Heart right ventricle (tissue), 16 donors: ENCODE data around the gene UNC79. TPM values are rescaled to one million over a fixed set of nuclear protein-coding genes. Genes with fewer than 3 reads are reported as not detected.
"Not testable (repeated sequence)": the region's sequence is repeated elsewhere in the genome, so short reads cannot be mapped to it uniquely, and the experiment has no call there.

ENCODE experiments used
- ATAC-seq, 8 donors: fragments of 200-7000 bp; cut with Tn5 transposase; one replicate each; pipeline ENCODE4 v1.9.1; 2020; ENCODE audit warnings: mild to moderate bottlenecking in 8 of 8, moderate library complexity in 8 of 8, moderate number of reproducible peaks in 1 of 8
- DNase-seq, 2 donors: peaks; one replicate each; pipeline ENCODE4 v3.0.0-alpha.2; 2020
- H3K27ac ChIP-seq, 10 donors: fragments of 200-600 bp; sonication (generic) in 2 of 10; one replicate each; pipeline versions ENCODE4 v1.5.0 to v1.8.0; 2020 to 2022; ENCODE audit warnings: mild to moderate bottlenecking in 3 of 10
- H3K27me3 ChIP-seq, 7 donors: fragments of 200-600 bp; one replicate each; pipeline ENCODE4 v1.8.0; 2021 to 2022; ENCODE audit warnings: mild to moderate bottlenecking in 2 of 7
- H3K36me3 ChIP-seq, 9 donors: fragments of 200-600 bp; sonication (generic) in 1 of 9; one replicate each; pipeline versions ENCODE4 v1.5.0 to v1.8.0; 2020 to 2022; ENCODE audit warnings: mild to moderate bottlenecking in 2 of 9
- H3K4me1 ChIP-seq, 9 donors: fragments of 200-600 bp; sonication (generic) in 1 of 9; one replicate each; pipeline versions ENCODE4 v1.5.0 to v1.8.0; 2020 to 2022; ENCODE audit warnings: mild to moderate bottlenecking in 4 of 9
- H3K4me3 ChIP-seq, 10 donors: fragments of 200-600 bp; sonication (generic) in 2 of 10; one replicate each; pipeline versions ENCODE4 v1.5.0 to v1.8.0; 2020 to 2022; ENCODE audit warnings: mild to moderate bottlenecking in 7 of 10, moderate library complexity in 2 of 10
- H3K9me3 ChIP-seq, 11 donors: fragments of 200-600 bp in 10 of 11; sonication (generic) in 2 of 11; one replicate each; pipeline versions ENCODE4 v1.5.0 to v1.8.0; 2013 to 2022; ENCODE audit warnings: mild to moderate bottlenecking in 2 of 11, control low read depth in 1 of 11, moderate library complexity in 1 of 11
- WGBS, 2 donors: extraction: QIAGEN DNeasy Blood & Tissue Kit; methylation state at CpG; one replicate each; pipeline ENCODE4 v1.1.7; 2013; ENCODE audit warnings: inconsistent platforms in 1 of 2; 5-methylcytosine and 5-hydroxymethylcytosine counted together
- intact Hi-C, 10 donors: fragments of 100-400 bp; cut with DNase I; formaldehyde crosslinking; loops; one replicate each; pipeline versions ENCODE4 v1.11.1 to v1.14.2; 2022
- polyA plus RNA-seq, 2 donors: library from polyadenylated mRNA; stranded (reverse); fragments of 200-250 nt; gene quantifications; one replicate each; pipeline ENCODE4 v1.2.3, GENCODE V29; 2013
- total RNA-seq, 10 donors: library from RNA; stranded (reverse); fragmentation: NEBNext Ultra II Directional in 3 of 10; extraction: Animal tissue kit (Norgen Biotek cat#: 25700) in 3 of 10; gene quantifications; one replicate each; pipeline versions ENCODE4 v1.2.1 to v1.2.4, GENCODE V29; 2021 to 2023
- TF ChIP-seq, protein P1 (sequence below), 9 donors: fragments of 200-600 bp; sonication (generic) in 2 of 9; IDR thresholded peaks; one replicate each; pipeline versions ENCODE4 v1.5.0 to v1.8.0; 2021 to 2022; ENCODE audit warnings: antibody characterized with exemption in 9 of 9, mild to moderate bottlenecking in 5 of 9, moderate library complexity in 1 of 9
- donor health status: Arrhythmogenic right ventricular cardiomyopathy.
- donor health status: ischemic (EF 13 %, LVEDD 7.1; RV severe dilation, severe dysfunction).
- donor health status: healthy with polysubstance abuse.
- donor health status: DM: no; HTN: yes; CAD: no.
- donor health status: DM: no; HTN: no; CAD: no.
- donor health status: ischemic (EF 25% LVEDD 6.9; RV normal size, moderate dysfunction).
- donor health status: ischemic (EF 25% LVEDD 5.7; RV mildly dilated, moderate dysfunction).
- donor health status: healthy.
- donor health status: DM: yes; HTN: yes; CAD: no.
- donor health status: Ischemic cardiomyopathy.
- donor health status: ischemic (EF 35%, LVEDD 5.7; RV mildly dilated, moderate dysfunction).
- donor health status: nonischemic (EF 11% LVEDD 7.7; RV severe dilation, severe dysfunction).
- donor health status: DM: yes; HTN: yes; CAD: no.
- donor health status: PGD.
- donor health status: ischemic (EF 29% LVEDD 5.4; RV normal size, mild dysfunction).
- donor health status: nonischemic (EF 23%, LVEDD 6.1; RV moderate dilation, normal function).

Gene UNC79
- total and polyA plus RNA-seq, 12 donors = 0.01 to 0.89 (median 0.40) TPM

DNA sequence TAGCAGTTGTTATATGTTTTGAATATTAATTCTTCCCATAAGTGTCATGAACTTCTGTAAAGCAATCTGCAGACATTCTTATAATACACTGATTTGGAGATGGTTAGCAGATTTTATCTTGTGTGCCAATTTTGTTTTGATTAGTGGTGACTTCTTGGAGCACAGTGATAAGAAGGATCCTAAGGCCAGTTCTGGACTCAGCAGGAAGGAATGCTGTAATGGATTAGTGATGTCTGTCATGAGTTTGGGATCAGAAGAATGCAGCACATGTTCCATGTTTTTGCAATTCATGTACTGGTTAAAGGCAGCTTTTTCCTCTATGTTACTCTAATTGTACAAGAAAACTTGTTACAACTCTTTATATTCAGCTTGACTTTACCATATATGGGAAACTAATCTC lies 91.5 kb downstream of the UNC79 start:
- Histone ChIP-seq H3K36me3 (no peaks in the 10 kb centered on the region), H3K4me1 (peaks cover 0 to 4% (median 0%) of the 10 kb centered on the region in 9 donors), H3K27me3 (no peaks in the 10 kb centered on the region), H3K27ac (no peak overlapping the region), H3K4me3 (no peak overlapping the region), H3K9me3 (peaks cover 0 to 47% (median 20%) of the 10 kb centered on the region in 11 donors)
- intact Hi-C loops = no loop called here
- TF ChIP-seq, protein P1, sequence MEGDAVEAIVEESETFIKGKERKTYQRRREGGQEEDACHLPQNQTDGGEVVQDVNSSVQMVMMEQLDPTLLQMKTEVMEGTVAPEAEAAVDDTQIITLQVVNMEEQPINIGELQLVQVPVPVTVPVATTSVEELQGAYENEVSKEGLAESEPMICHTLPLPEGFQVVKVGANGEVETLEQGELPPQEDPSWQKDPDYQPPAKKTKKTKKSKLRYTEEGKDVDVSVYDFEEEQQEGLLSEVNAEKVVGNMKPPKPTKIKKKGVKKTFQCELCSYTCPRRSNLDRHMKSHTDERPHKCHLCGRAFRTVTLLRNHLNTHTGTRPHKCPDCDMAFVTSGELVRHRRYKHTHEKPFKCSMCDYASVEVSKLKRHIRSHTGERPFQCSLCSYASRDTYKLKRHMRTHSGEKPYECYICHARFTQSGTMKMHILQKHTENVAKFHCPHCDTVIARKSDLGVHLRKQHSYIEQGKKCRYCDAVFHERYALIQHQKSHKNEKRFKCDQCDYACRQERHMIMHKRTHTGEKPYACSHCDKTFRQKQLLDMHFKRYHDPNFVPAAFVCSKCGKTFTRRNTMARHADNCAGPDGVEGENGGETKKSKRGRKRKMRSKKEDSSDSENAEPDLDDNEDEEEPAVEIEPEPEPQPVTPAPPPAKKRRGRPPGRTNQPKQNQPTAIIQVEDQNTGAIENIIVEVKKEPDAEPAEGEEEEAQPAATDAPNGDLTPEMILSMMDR (IDR thresholded peaks at IDR 0.05) = no peak
- ATAC-seq (no peak), DNase-seq (no peak)

GRCh38 chr14:93525216-93525615 lies 94.5 kb downstream of the UNC79 start:
- H3K36me3 ChIP-seq, H3K4me1 ChIP-seq, H3K27me3 ChIP-seq, intact Hi-C loops, H3K27ac ChIP-seq, H3K4me3 ChIP-seq, DNase-seq, ATAC-seq: not testable (repeated sequence)
- 82 to 86% methylated on average over 5 of the region's 5 CpGs for WGBS, 2 donors
- H3K9me3 ChIP-seq = peaks cover 0 to 22% (median 11%) of the 10 kb centered on the region in 11 donors

GRCh38 chr14:93525696-93526451 lies 95.1 kb downstream of the UNC79 start:
- DNase-seq (no peak), ATAC-seq (no peak)
- Histone ChIP-seq H3K4me1 (peaks cover 0 to 4% (median 0%) of the 10 kb centered on the region in 9 donors), H3K9me3 (peaks cover 0 to 16% (median 4%) of the 10 kb centered on the region in 11 donors), H3K27me3 (peaks cover 0 to 5% (median 0%) of the 10 kb centered on the region in 7 donors), H3K27ac (no peak overlapping the region), H3K4me3 (no peak overlapping the region), H3K36me3 (no peaks in the 10 kb centered on the region)
- intact Hi-C loops = no loop called here
- TF ChIP-seq, protein P1 (IDR thresholded peaks at IDR 0.05) = no peak
- 95 to 96% methylated on average over 2 of the region's 2 CpGs for WGBS, 2 donors

- Histone ChIP-seq H3K36me3 (no peaks in the 10 kb centered on the region), H3K9me3 (peaks cover 0 to 2% (median 0%) of the 10 kb centered on the region in 11 donors), H3K4me1 (peaks cover 0 to 4% (median 0%) of the 10 kb centered on the region in 9 donors), H3K4me3 (no peak overlapping the region), H3K27ac (no peak overlapping the region), H3K27me3 (peaks cover 0 to 5% (median 0%) of the 10 kb centered on the region in 7 donors)
- intact Hi-C loops = no loop called here
- ATAC-seq = no peak
- 76 to 82% methylated on average over 4 of the region's 4 CpGs for WGBS, 2 donors
- DNase-seq = no peak
- TF ChIP-seq, protein P1 (IDR thresholded peaks at IDR 0.05) = no peak
Observed at GRCh38 chr14:93527203-93527607, 96.5 kb downstream of the UNC79 start.
